Neural progenitor cell (in vitro differentiated cells): ENCODE measurements around the gene PLEKHM1.
"Not testable (repeated sequence)": the region's sequence is repeated elsewhere in the genome, so short reads cannot be mapped to it uniquely, and the experiment has no call there.

Experiments
- EZH2 ChIP-seq: fragments of 200-600 bp; sonication (generic); IDR thresholded peaks from 2 replicates; pipeline ENCODE4 v1.6.1; 2017; ENCODE audit warnings: antibody characterized with exemption, mild to moderate bottlenecking, moderate library complexity
- EZH2phosphoT487 ChIP-seq: fragments of 200-600 bp; sonication (generic); IDR thresholded peaks from 2 replicates; pipeline ENCODE4 v1.6.1; 2017; ENCODE audit warnings: antibody characterized with exemption
- TF ChIP-seq, protein P1 (sequence below): fragments of 200-600 bp; sonication (generic); IDR thresholded peaks from 2 replicates; pipeline ENCODE4 v1.5.1; 2017; ENCODE audit warnings: antibody characterized with exemption, mild to moderate bottlenecking

- TF ChIP-seq, protein P1, sequence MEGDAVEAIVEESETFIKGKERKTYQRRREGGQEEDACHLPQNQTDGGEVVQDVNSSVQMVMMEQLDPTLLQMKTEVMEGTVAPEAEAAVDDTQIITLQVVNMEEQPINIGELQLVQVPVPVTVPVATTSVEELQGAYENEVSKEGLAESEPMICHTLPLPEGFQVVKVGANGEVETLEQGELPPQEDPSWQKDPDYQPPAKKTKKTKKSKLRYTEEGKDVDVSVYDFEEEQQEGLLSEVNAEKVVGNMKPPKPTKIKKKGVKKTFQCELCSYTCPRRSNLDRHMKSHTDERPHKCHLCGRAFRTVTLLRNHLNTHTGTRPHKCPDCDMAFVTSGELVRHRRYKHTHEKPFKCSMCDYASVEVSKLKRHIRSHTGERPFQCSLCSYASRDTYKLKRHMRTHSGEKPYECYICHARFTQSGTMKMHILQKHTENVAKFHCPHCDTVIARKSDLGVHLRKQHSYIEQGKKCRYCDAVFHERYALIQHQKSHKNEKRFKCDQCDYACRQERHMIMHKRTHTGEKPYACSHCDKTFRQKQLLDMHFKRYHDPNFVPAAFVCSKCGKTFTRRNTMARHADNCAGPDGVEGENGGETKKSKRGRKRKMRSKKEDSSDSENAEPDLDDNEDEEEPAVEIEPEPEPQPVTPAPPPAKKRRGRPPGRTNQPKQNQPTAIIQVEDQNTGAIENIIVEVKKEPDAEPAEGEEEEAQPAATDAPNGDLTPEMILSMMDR, result not testable (repeated sequence)
- not testable (repeated sequence) for TF ChIP-seq EZH2phosphoT487, EZH2
Measured at GRCh38 chr17:45444301-45444700, 46.2 kb downstream of the PLEKHM1 start.
